Measurements from ENCODE around the gene NPPC. TPM values are rescaled to one million over a fixed set of nuclear protein-coding genes. Genes with fewer than 3 reads are reported as not detected.

The NPPC gene
- total and polyA plus RNA-seq, 3 experiments from 2014 or later, result not detected

GRCh38 chr2:231928901-231929725 lies 2.9 kb upstream of the NPPC start:
- ChIA-PET POLR2A (no interaction called here), CTCF (interaction anchor here (1.0 kb wide), 1 partner anchor 397 kb away, joined by 3 read pairs; no protein-coding TSS in a partner anchor)
- no peak overlapping the region for H3K27ac ChIP-seq (ENCODE audit: low read depth, low read length)
- Mint-ChIP-seq H3K27ac (peak overlapping the region in 1 of 8 donors; percentile 96), H3K36me3 (no peaks in the 10 kb centered on the region), H3K27me3 (peaks cover 19 to 40% of the 10 kb centered on the region in 2 donors), H3K4me3 (no peak overlapping the region), H3K9me3 (no peaks in the 10 kb centered on the region), H3K4me1 (peaks cover 0 to 17% (median 11%) of the 10 kb centered on the region in 3 donors)
- no peaks in the 10 kb centered on the region for H3K36me3 ChIP-seq (ENCODE audit: insufficient read depth, low read length)
- peaks cover 31% of the 10 kb centered on the region for H3K27me3 ChIP-seq (ENCODE audit: insufficient read depth, low read length, poor library complexity, severe bottlenecking)
- H3K4me1 ChIP-seq (ENCODE audit: insufficient read depth, low read length), result peaks cover 11% of the 10 kb centered on the region
- H3K9me3 ChIP-seq (ENCODE audit: low read length), result no peaks in the 10 kb centered on the region
- DNase-seq, result no peak
- no peak overlapping the region for H3K4me3 ChIP-seq (ENCODE audit: low read length)

- no peaks in the 10 kb centered on the region for H3K36me3 Mint-ChIP-seq
- ChIA-PET CTCF (no interaction called here), POLR2A (no interaction called here)
- no peaks in the 10 kb centered on the region for H3K9me3 Mint-ChIP-seq
- H3K27me3 Mint-ChIP-seq, result peaks cover 21 to 46% of the 10 kb centered on the region in 2 donors
- Histone ChIP-seq H3K4me3 (ENCODE audit: low read length) (no peak overlapping the region), H3K27ac (ENCODE audit: low read depth, low read length) (no peak overlapping the region), H3K27me3 (ENCODE audit: insufficient read depth, low read length, poor library complexity, severe bottlenecking) (peaks cover 36% of the 10 kb centered on the region), H3K4me1 (ENCODE audit: insufficient read depth, low read length) (peaks cover 11% of the 10 kb centered on the region), H3K36me3 (ENCODE audit: insufficient read depth, low read length) (no peaks in the 10 kb centered on the region), H3K9me3 (ENCODE audit: low read length) (no peaks in the 10 kb centered on the region)
- no peak overlapping the region for H3K4me3 Mint-ChIP-seq
- DNase-seq, result no peak
- H3K4me1 Mint-ChIP-seq, result peaks cover 0 to 17% (median 11%) of the 10 kb centered on the region in 3 donors
- H3K27ac Mint-ChIP-seq, result peak overlapping the region in 1 of 8 donors; percentile 82
These were observed 2.3 kb upstream of the NPPC start for GRCh38 chr2:231928481-231928880.

- Mint-ChIP-seq H3K4me1 (peaks cover 0 to 17% (median 11%) of the 10 kb centered on the region in 3 donors), H3K9me3 (no peaks in the 10 kb centered on the region), H3K36me3 (no peaks in the 10 kb centered on the region), H3K4me3 (peak overlapping the region in 3 of 7 donors; percentile 57 to 65 (median 61)), H3K27me3 (peaks cover 25 to 53% of the 10 kb centered on the region in 2 donors), H3K27ac (no peak overlapping the region)
- no peak overlapping the region for H3K27ac ChIP-seq (ENCODE audit: low read depth, low read length)
- no peak for DNase-seq
- ChIA-PET POLR2A (no interaction called here), CTCF (interaction anchor here (1.1 kb wide), 1 partner anchor 398 kb away, joined by 4 read pairs; no protein-coding TSS in a partner anchor)
- no peaks in the 10 kb centered on the region for H3K9me3 ChIP-seq (ENCODE audit: low read length)
- peaks cover 37% of the 10 kb centered on the region for H3K27me3 ChIP-seq (ENCODE audit: insufficient read depth, low read length, poor library complexity, severe bottlenecking)
- no peak overlapping the region for H3K4me3 ChIP-seq (ENCODE audit: low read length)
- peaks cover 11% of the 10 kb centered on the region for H3K4me1 ChIP-seq (ENCODE audit: insufficient read depth, low read length)
- no peaks in the 10 kb centered on the region for H3K36me3 ChIP-seq (ENCODE audit: insufficient read depth, low read length)
These were observed 1.3 kb upstream of the NPPC start for GRCh38 chr2:231927566-231927890.

GRCh38 chr2:231926761-231927565 lies 767 bp upstream of the NPPC start:
- H3K36me3 ChIP-seq (ENCODE audit: insufficient read depth, low read length), result no peaks in the 10 kb centered on the region
- H3K4me1 ChIP-seq (ENCODE audit: insufficient read depth, low read length), result peaks cover 11% of the 10 kb centered on the region
- H3K4me3 ChIP-seq (ENCODE audit: low read length), result peak overlapping the region; percentile 15
- H3K27me3 Mint-ChIP-seq, result peaks cover 28 to 55% of the 10 kb centered on the region in 2 donors
- no peak overlapping the region for H3K27ac Mint-ChIP-seq
- peaks cover 37% of the 10 kb centered on the region for H3K27me3 ChIP-seq (ENCODE audit: insufficient read depth, low read length, poor library complexity, severe bottlenecking)
- no peaks in the 10 kb centered on the region for H3K9me3 ChIP-seq (ENCODE audit: low read length)
- POLR2A ChIA-PET, result no interaction called here
- no peaks in the 10 kb centered on the region for H3K9me3 Mint-ChIP-seq
- peak overlapping the region in 6 of 7 donors; percentile 38 to 65 (median 58) for H3K4me3 Mint-ChIP-seq
- no peak for DNase-seq
- H3K4me1 Mint-ChIP-seq, result peaks cover 0 to 17% (median 11%) of the 10 kb centered on the region in 3 donors
- CTCF ChIA-PET, result interaction anchor here (1.1 to 1.5 kb wide), 2 partner anchors 11 to 399 kb away, joined by 3 to 4 read pairs; no protein-coding TSS in a partner anchor
- no peak overlapping the region for H3K27ac ChIP-seq (ENCODE audit: low read depth, low read length)
- no peaks in the 10 kb centered on the region for H3K36me3 Mint-ChIP-seq

- POLR2A ChIA-PET, result no interaction called here
- H3K36me3 Mint-ChIP-seq, result no peaks in the 10 kb centered on the region
- peak; percentile 43 to 69 (median 58) for DNase-seq
- Histone ChIP-seq H3K9me3 (ENCODE audit: low read length) (no peaks in the 10 kb centered on the region), H3K4me3 (ENCODE audit: low read length) (peak overlapping the region; percentile 41), H3K27me3 (ENCODE audit: insufficient read depth, low read length, poor library complexity, severe bottlenecking) (peaks cover 37% of the 10 kb centered on the region), H3K27ac (ENCODE audit: low read depth, low read length) (no peak overlapping the region), H3K4me1 (ENCODE audit: insufficient read depth, low read length) (peaks cover 11% of the 10 kb centered on the region), H3K36me3 (ENCODE audit: insufficient read depth, low read length) (no peaks in the 10 kb centered on the region)
- H3K27me3 Mint-ChIP-seq, result peaks cover 28 to 59% of the 10 kb centered on the region in 2 donors
- H3K4me3 Mint-ChIP-seq, result peak overlapping the region in 4 of 7 donors; percentile 26 to 59 (median 34)
- no peak overlapping the region for H3K27ac Mint-ChIP-seq
- H3K4me1 Mint-ChIP-seq, result peaks cover 0 to 17% (median 11%) of the 10 kb centered on the region in 3 donors
- CTCF ChIA-PET, result interaction anchor here (0.8 to 3.8 kb wide), 14 partner anchors 10 to 519 kb away, joined by 3 to 26 read pairs (median 4); no protein-coding TSS in a partner anchor
- no peaks in the 10 kb centered on the region for H3K9me3 Mint-ChIP-seq
These were observed 655 bp downstream of the NPPC start for GRCh38 chr2:231925303-231926179.

- Histone ChIP-seq H3K27me3 (ENCODE audit: insufficient read depth, low read length, poor library complexity, severe bottlenecking) (peaks cover 37% of the 10 kb centered on the region), H3K27ac (ENCODE audit: low read depth, low read length) (no peak overlapping the region), H3K9me3 (ENCODE audit: low read length) (no peaks in the 10 kb centered on the region), H3K36me3 (ENCODE audit: insufficient read depth, low read length) (no peaks in the 10 kb centered on the region), H3K4me3 (ENCODE audit: low read length) (no peak overlapping the region), H3K4me1 (ENCODE audit: insufficient read depth, low read length) (peaks cover 11% of the 10 kb centered on the region)
- POLR2A ChIA-PET, result no interaction called here
- Mint-ChIP-seq H3K36me3 (no peaks in the 10 kb centered on the region), H3K4me1 (peaks cover 0 to 17% (median 11%) of the 10 kb centered on the region in 3 donors), H3K4me3 (peak overlapping the region in 5 of 7 donors; percentile 12 to 84 (median 48)), H3K27ac (no peak overlapping the region), H3K9me3 (no peaks in the 10 kb centered on the region), H3K27me3 (peaks cover 28 to 59% of the 10 kb centered on the region in 2 donors)
- DNase-seq, result no peak
- CTCF ChIA-PET, result interaction anchor here (0.8 to 3.8 kb wide), 11 partner anchors 9 to 519 kb away, joined by 3 to 26 read pairs (median 5); no protein-coding TSS in a partner anchor
These were observed 1.3 kb downstream of the NPPC start for GRCh38 chr2:231924889-231925275.

All from CD8-positive, alpha-beta memory T cell (primary cell).